Measurements from ENCODE around the gene LYPD3. TPM values are rescaled to one million over a fixed set of nuclear protein-coding genes. Genes with fewer than 3 reads are reported as not detected.
"Not testable (repeated sequence)": the region's sequence is repeated elsewhere in the genome, so short reads cannot be mapped to it uniquely, and the experiment has no call there.

Gene LYPD3
- 10 to 100 TPM in 1 of 4 donors, 1 to 10 TPM in 1, under 1 TPM in 1, not detected in 1; 0.47 to 26.4 (median 1.9) TPM for total RNA-seq

- DNase-seq (ENCODE audit: low spot score) (no peak), ATAC-seq (ENCODE audit: low FRiP score) (no peak)
- TF ChIP-seq CTCF (IDR thresholded peaks at IDR 0.05): no peak
Measured at GRCh38 chr19:43465468-43466120, at the start of gene LYPD3. Gene LYPD3 (minus strand): TSS chr19:43465608. CDS start chr19:43465571, 37 bp downstream.

- not testable (repeated sequence) for DNase-seq (ENCODE audit: low spot score); ATAC-seq (ENCODE audit: low FRiP score)
Measured at GRCh38 chr19:43512399-43512798, 47.0 kb upstream of the LYPD3 start.

GRCh38 chr19:43511324-43511723, 45.9 kb upstream of the LYPD3 start:
- TF ChIP-seq CTCF (IDR thresholded peaks at IDR 0.05): no peak
- no peak for ATAC-seq (ENCODE audit: low FRiP score)

GRCh38 chr19:43510713-43511112, 45.3 kb upstream of the LYPD3 start:
- ATAC-seq (ENCODE audit: low FRiP score) (no peak), DNase-seq (ENCODE audit: low spot score) (no peak)
- TF ChIP-seq CTCF (IDR thresholded peaks at IDR 0.05): no peak

More at GRCh38 chr19:43511324-43511723, 45.9 kb upstream of the LYPD3 start:
- DNase-seq (ENCODE audit: low spot score): no peak

GRCh38 chr19:43507880-43508279, 42.5 kb upstream of the LYPD3 start:
- DNase-seq (ENCODE audit: low spot score) (no peak), ATAC-seq (ENCODE audit: low FRiP score) (no peak)
- TF ChIP-seq CTCF (IDR thresholded peaks at IDR 0.05): no peak

GRCh38 chr19:43506629-43507028, 41.2 kb upstream of the LYPD3 start:
- ATAC-seq (ENCODE audit: low FRiP score) (no peak), DNase-seq (ENCODE audit: low spot score) (no peak)
- TF ChIP-seq CTCF (IDR thresholded peaks at IDR 0.05): no peak

GRCh38 chr19:43505941-43506340, 40.5 kb upstream of the LYPD3 start:
- no peak for TF ChIP-seq CTCF (IDR thresholded peaks at IDR 0.05)
- ATAC-seq (ENCODE audit: low FRiP score): no peak
- no peak for DNase-seq (ENCODE audit: low spot score)
